ENCODE results near the gene KIAA0930. TPM values are rescaled to one million over a fixed set of nuclear protein-coding genes. Genes with fewer than 3 reads are reported as not detected.
A peak's percentile ranks its signal among the peaks of the same experiment; 100 is the strongest.

Gene KIAA0930
- polyA plus RNA-seq, 2 donors = 21.7 to 29.0 TPM

- Histone ChIP-seq H3K4me1 (ENCODE audit: control insufficient read depth in 2 of 2, insufficient read depth in 2 of 2, low read length in 1 of 2) (peaks cover 3 to 8% of the 10 kb centered on the region in 2 donors), H3K27me3 (ENCODE audit: control insufficient read depth in 1 of 2, insufficient read depth in 2 of 2, low read length in 2 of 2) (no peaks in the 10 kb centered on the region), H3K9me3 (ENCODE audit: control insufficient read depth in 2 of 2, insufficient read depth in 1 of 2, low read depth in 1 of 2, low read length in 1 of 2) (no peaks in the 10 kb centered on the region), H3K36me3 (ENCODE audit: control insufficient read depth in 2 of 2, insufficient read depth in 2 of 2, low read length in 1 of 2) (no peaks in the 10 kb centered on the region), H3K27ac (ENCODE audit: low read depth in 2 of 2, low read length in 1 of 2) (peak overlapping the region in 1 of 2 donors; percentile 7), H3K4me3 (ENCODE audit: low read depth in 1 of 2, low read length in 2 of 2) (no peak overlapping the region)
- 76 to 86% methylated on average over 15 of the region's 15 CpGs for WGBS, 2 donors
Measured at GRCh38 chr22:45273452-45274075, 32.9 kb upstream of the KIAA0930 start.

- Histone ChIP-seq H3K36me3 (ENCODE audit: control insufficient read depth in 2 of 2, insufficient read depth in 2 of 2, low read length in 1 of 2) (no peaks in the 10 kb centered on the region), H3K27ac (ENCODE audit: low read depth in 2 of 2, low read length in 1 of 2) (peak overlapping the region; percentile 58 to 82), H3K4me3 (ENCODE audit: low read depth in 1 of 2, low read length in 2 of 2) (no peak overlapping the region), H3K9me3 (ENCODE audit: control insufficient read depth in 2 of 2, insufficient read depth in 1 of 2, low read depth in 1 of 2, low read length in 1 of 2) (no peaks in the 10 kb centered on the region), H3K4me1 (ENCODE audit: control insufficient read depth in 2 of 2, insufficient read depth in 2 of 2, low read length in 1 of 2) (peaks cover 3 to 9% of the 10 kb centered on the region in 2 donors), H3K27me3 (ENCODE audit: control insufficient read depth in 1 of 2, insufficient read depth in 2 of 2, low read length in 2 of 2) (no peaks in the 10 kb centered on the region)
- 87 to 89% methylated on average over 7 of the region's 7 CpGs for WGBS, 2 donors
Measured at GRCh38 chr22:45272498-45272897, 31.8 kb upstream of the KIAA0930 start.

- H3K9me3 ChIP-seq (ENCODE audit: control insufficient read depth in 2 of 2, insufficient read depth in 1 of 2, low read depth in 1 of 2, low read length in 1 of 2) = no peaks in the 10 kb centered on the region
- no peaks in the 10 kb centered on the region for H3K36me3 ChIP-seq (ENCODE audit: control insufficient read depth in 2 of 2, insufficient read depth in 2 of 2, low read length in 1 of 2)
- H3K4me3 ChIP-seq (ENCODE audit: low read depth in 1 of 2, low read length in 2 of 2) = no peak overlapping the region
- peaks cover 3 to 9% of the 10 kb centered on the region in 2 donors for H3K4me1 ChIP-seq (ENCODE audit: control insufficient read depth in 2 of 2, insufficient read depth in 2 of 2, low read length in 1 of 2)
- no peaks in the 10 kb centered on the region for H3K27me3 ChIP-seq (ENCODE audit: control insufficient read depth in 1 of 2, insufficient read depth in 2 of 2, low read length in 2 of 2)
- 48 to 57% methylated on average over 13 of the region's 13 CpGs for WGBS, 2 donors
- H3K27ac ChIP-seq (ENCODE audit: low read depth in 2 of 2, low read length in 1 of 2) = peak overlapping the region; percentile 58 to 82
Measured at GRCh38 chr22:45271667-45272201, 31.0 kb upstream of the KIAA0930 start.

- 83 to 85% methylated on average over 16 of the region's 16 CpGs for WGBS, 2 donors
- no peaks in the 10 kb centered on the region for H3K27me3 ChIP-seq (ENCODE audit: control insufficient read depth in 1 of 2, insufficient read depth in 2 of 2, low read length in 2 of 2)
- H3K9me3 ChIP-seq (ENCODE audit: control insufficient read depth in 2 of 2, insufficient read depth in 1 of 2, low read depth in 1 of 2, low read length in 1 of 2) = no peaks in the 10 kb centered on the region
- H3K27ac ChIP-seq (ENCODE audit: low read depth in 2 of 2, low read length in 1 of 2) = peak overlapping the region in 1 of 2 donors; percentile 16
- H3K4me3 ChIP-seq (ENCODE audit: low read depth in 1 of 2, low read length in 2 of 2) = no peak overlapping the region
- H3K36me3 ChIP-seq (ENCODE audit: control insufficient read depth in 2 of 2, insufficient read depth in 2 of 2, low read length in 1 of 2) = no peaks in the 10 kb centered on the region
- peaks cover 3 to 9% of the 10 kb centered on the region in 2 donors for H3K4me1 ChIP-seq (ENCODE audit: control insufficient read depth in 2 of 2, insufficient read depth in 2 of 2, low read length in 1 of 2)
Measured at GRCh38 chr22:45270095-45271020, 29.7 kb upstream of the KIAA0930 start.

- peak overlapping the region; percentile 58 to 61 for H3K4me3 ChIP-seq (ENCODE audit: low read depth in 1 of 2, low read length in 2 of 2)
- H3K9me3 ChIP-seq (ENCODE audit: control insufficient read depth in 2 of 2, insufficient read depth in 1 of 2, low read depth in 1 of 2, low read length in 1 of 2) = no peaks in the 10 kb centered on the region
- no peaks in the 10 kb centered on the region for H3K27me3 ChIP-seq (ENCODE audit: control insufficient read depth in 1 of 2, insufficient read depth in 2 of 2, low read length in 2 of 2)
- no peaks in the 10 kb centered on the region for H3K36me3 ChIP-seq (ENCODE audit: control insufficient read depth in 2 of 2, insufficient read depth in 2 of 2, low read length in 1 of 2)
- 2 to 3% methylated on average over 36 to 53 of the region's 60 CpGs for WGBS, 2 donors
- H3K4me1 ChIP-seq (ENCODE audit: control insufficient read depth in 2 of 2, insufficient read depth in 2 of 2, low read length in 1 of 2) = peaks cover 3 to 9% of the 10 kb centered on the region in 2 donors
- peak overlapping the region in 1 of 2 donors; percentile 42 for H3K27ac ChIP-seq (ENCODE audit: low read depth in 2 of 2, low read length in 1 of 2)
Measured at GRCh38 chr22:45268958-45269844, 28.5 kb upstream of the KIAA0930 start.

- Histone ChIP-seq H3K27me3 (ENCODE audit: control insufficient read depth in 1 of 2, insufficient read depth in 2 of 2, low read length in 2 of 2) (no peaks in the 10 kb centered on the region), H3K9me3 (ENCODE audit: control insufficient read depth in 2 of 2, insufficient read depth in 1 of 2, low read depth in 1 of 2, low read length in 1 of 2) (no peaks in the 10 kb centered on the region), H3K27ac (ENCODE audit: low read depth in 2 of 2, low read length in 1 of 2) (peak overlapping the region in 1 of 2 donors; percentile 42), H3K36me3 (ENCODE audit: control insufficient read depth in 2 of 2, insufficient read depth in 2 of 2, low read length in 1 of 2) (no peaks in the 10 kb centered on the region), H3K4me1 (ENCODE audit: control insufficient read depth in 2 of 2, insufficient read depth in 2 of 2, low read length in 1 of 2) (peaks cover 3 to 9% of the 10 kb centered on the region in 2 donors), H3K4me3 (ENCODE audit: low read depth in 1 of 2, low read length in 2 of 2) (peak overlapping the region; percentile 58 to 61)
- 1 to 2% methylated on average over 30 to 47 of the region's 47 CpGs for WGBS, 2 donors
Measured at GRCh38 chr22:45268167-45268957, 27.7 kb upstream of the KIAA0930 start.

GRCh38 chr22:45265535-45265934 is 24.8 kb upstream of the KIAA0930 start:
- peaks cover 2 to 3% of the 10 kb centered on the region in 2 donors for H3K4me1 ChIP-seq (ENCODE audit: control insufficient read depth in 2 of 2, insufficient read depth in 2 of 2, low read length in 1 of 2)
- no peak overlapping the region for H3K4me3 ChIP-seq (ENCODE audit: low read depth in 1 of 2, low read length in 2 of 2)
- no peaks in the 10 kb centered on the region for H3K27me3 ChIP-seq (ENCODE audit: control insufficient read depth in 1 of 2, insufficient read depth in 2 of 2, low read length in 2 of 2)
- no peak overlapping the region for H3K27ac ChIP-seq (ENCODE audit: low read depth in 2 of 2, low read length in 1 of 2)
- WGBS, 2 donors = 70 to 72% methylated on average over 7 of the region's 7 CpGs
- H3K9me3 ChIP-seq (ENCODE audit: control insufficient read depth in 2 of 2, insufficient read depth in 1 of 2, low read depth in 1 of 2, low read length in 1 of 2) = no peaks in the 10 kb centered on the region
- H3K36me3 ChIP-seq (ENCODE audit: control insufficient read depth in 2 of 2, insufficient read depth in 2 of 2, low read length in 1 of 2) = no peaks in the 10 kb centered on the region

GRCh38 chr22:45263463-45264269 is 23.0 kb upstream of the KIAA0930 start:
- WGBS, 2 donors = 16 to 28% methylated on average over 17 of the region's 17 CpGs

More at GRCh38 chr22:45263463-45264269, 23.0 kb upstream of the KIAA0930 start:
- Histone ChIP-seq H3K4me1 (ENCODE audit: control insufficient read depth in 2 of 2, insufficient read depth in 2 of 2, low read length in 1 of 2) (peaks cover 4 to 6% of the 10 kb centered on the region in 2 donors), H3K36me3 (ENCODE audit: control insufficient read depth in 2 of 2, insufficient read depth in 2 of 2, low read length in 1 of 2) (no peaks in the 10 kb centered on the region), H3K9me3 (ENCODE audit: control insufficient read depth in 2 of 2, insufficient read depth in 1 of 2, low read depth in 1 of 2, low read length in 1 of 2) (no peaks in the 10 kb centered on the region), H3K27me3 (ENCODE audit: control insufficient read depth in 1 of 2, insufficient read depth in 2 of 2, low read length in 2 of 2) (no peaks in the 10 kb centered on the region), H3K27ac (ENCODE audit: low read depth in 2 of 2, low read length in 1 of 2) (peak overlapping the region in 1 of 2 donors; percentile 47), H3K4me3 (ENCODE audit: low read depth in 1 of 2, low read length in 2 of 2) (no peak overlapping the region)
